Mesenchymal stem cell (in vitro differentiated cells and primary cell): ENCODE measurements around the gene PRR7.

Experiments used
- DNase-seq: peaks from one replicate; pipeline ENCODE4 v3.0.0-alpha.2; 2013
- H2AFZ ChIP-seq: one replicate; pipeline ENCODE4 v1.6.1; 2013; ENCODE audit warnings: low read depth, mild to moderate bottlenecking, control low read depth, inconsistent platforms, low read length, moderate library complexity
- H2AK5ac ChIP-seq: 2 replicates; pipeline ENCODE4 v1.6.1; 2013; ENCODE audit warnings: low read length, moderate library complexity, mild to moderate bottlenecking, inconsistent platforms; ENCODE audit not compliant: severe bottlenecking
- H2BK120ac ChIP-seq: one replicate; pipeline ENCODE4 v1.6.1; 2013; ENCODE audit warnings: low read depth, mild to moderate bottlenecking, inconsistent platforms, low read length, moderate library complexity
- H2BK12ac ChIP-seq, 2 experiments: one replicate each; pipeline ENCODE4 v1.6.1; 2013; ENCODE audit warnings: inconsistent platforms in 2 of 2, low read length in 2 of 2, mild to moderate bottlenecking in 2 of 2, moderate library complexity in 2 of 2, control low read depth in 1 of 2
- H2BK15ac ChIP-seq: one replicate; pipeline ENCODE4 v1.6.1; 2013; ENCODE audit warnings: mild to moderate bottlenecking, low read depth, inconsistent platforms; ENCODE audit not compliant: poor library complexity, severe bottlenecking
- H2BK5ac ChIP-seq: 2 replicates; pipeline ENCODE4 v1.6.1; 2013; ENCODE audit warnings: low read depth, mild to moderate bottlenecking, low read length, control low read depth, inconsistent platforms; ENCODE audit not compliant: poor library complexity, severe bottlenecking
- H3K14ac ChIP-seq, 2 experiments: one replicate each; pipeline ENCODE4 v1.6.1; 2013; ENCODE audit warnings: inconsistent platforms in 2 of 2, low read length in 2 of 2, control low read depth in 1 of 2, mild to moderate bottlenecking in 1 of 2, moderate library complexity in 1 of 2
- H3K18ac ChIP-seq, 2 experiments: one replicate each; pipeline ENCODE4 v1.6.1; 2013; ENCODE audit warnings: inconsistent platforms in 2 of 2, low read length in 2 of 2, control low read depth in 1 of 2, low read depth in 1 of 2, mild to moderate bottlenecking in 1 of 2
- H3K23ac ChIP-seq, 2 experiments: one replicate each; pipeline ENCODE4 v1.6.1; 2013; ENCODE audit warnings: inconsistent platforms in 2 of 2, low read length in 2 of 2, mild to moderate bottlenecking in 2 of 2, moderate library complexity in 2 of 2, control low read depth in 1 of 2
- H3K27ac ChIP-seq: 2 replicates; pipeline ENCODE4 v1.5.1; 2013; ENCODE audit warnings: mild to moderate bottlenecking, moderate library complexity, low read length, control low read depth, inconsistent platforms; ENCODE audit not compliant: poor library complexity, severe bottlenecking
- H3K27me3 ChIP-seq, 2 experiments: 2 replicates each; pipeline versions ENCODE4 v1.6.1 to v1.7.0; 2013; ENCODE audit warnings: low read length in 2 of 2, mild to moderate bottlenecking in 2 of 2, moderate library complexity in 2 of 2, control low read depth in 1 of 2, inconsistent platforms in 1 of 2; ENCODE audit not compliant: control insufficient read depth in 1 of 2, insufficient read depth in 1 of 2
- H3K36me3 ChIP-seq, 2 experiments: 2 replicates each; pipeline versions ENCODE4 v1.6.1 to v1.7.0; 2013; ENCODE audit warnings: low read length in 2 of 2, control low read depth in 1 of 2, inconsistent platforms in 1 of 2, low read depth in 1 of 2, mild to moderate bottlenecking in 1 of 2; ENCODE audit not compliant: insufficient read depth in 2 of 2, control insufficient read depth in 1 of 2
- H3K4ac ChIP-seq, 2 experiments: one replicate each; pipeline ENCODE4 v1.6.1; 2013; ENCODE audit warnings: inconsistent platforms in 2 of 2, low read length in 2 of 2, mild to moderate bottlenecking in 2 of 2, moderate library complexity in 2 of 2, control low read depth in 1 of 2, low read depth in 1 of 2
- H3K4me1 ChIP-seq: 2 replicates; pipeline ENCODE4 v1.6.1; 2013; ENCODE audit warnings: low read depth, low read length, control low read depth; ENCODE audit not compliant: control insufficient read depth, insufficient read depth
- H3K4me2 ChIP-seq: 2 replicates; pipeline ENCODE4 v1.6.1; 2013; ENCODE audit warnings: low read length, mild to moderate bottlenecking, inconsistent platforms; ENCODE audit not compliant: poor library complexity, severe bottlenecking
- H3K4me3 ChIP-seq, 2 experiments: 2 replicates each; pipeline versions ENCODE4 v1.5.1 to v1.7.0; 2013; ENCODE audit warnings: low read length in 2 of 2, mild to moderate bottlenecking in 2 of 2, control low read depth in 1 of 2, low read depth in 1 of 2; ENCODE audit not compliant: insufficient read depth in 1 of 2
- H3K79me1 ChIP-seq: replicated peaks from 2 replicates; pipeline ENCODE4 v1.6.1; 2013; ENCODE audit warnings: mild to moderate bottlenecking, control low read depth, low read length, inconsistent platforms; ENCODE audit not compliant: poor library complexity, severe bottlenecking
- H3K9ac ChIP-seq: 2 replicates; pipeline ENCODE4 v1.7.0; 2013; ENCODE audit warnings: mild to moderate bottlenecking, low read length, moderate library complexity
- H3K9me3 ChIP-seq: 2 replicates; pipeline ENCODE4 v1.7.0; 2013; ENCODE audit warnings: mild to moderate bottlenecking, low read length; ENCODE audit not compliant: control insufficient read depth
- H4K8ac ChIP-seq: one replicate; pipeline ENCODE4 v1.6.1; 2013; ENCODE audit warnings: inconsistent platforms, mild to moderate bottlenecking, low read length, moderate library complexity
- H4K91ac ChIP-seq: one replicate; pipeline ENCODE4 v1.6.1; 2013; ENCODE audit warnings: mild to moderate bottlenecking, low read length, inconsistent platforms
- WGBS: methylation state at CpG from one replicate; pipeline ENCODE4 v1.1.7; 2013; ENCODE audit warnings: mixed read lengths; 5-methylcytosine and 5-hydroxymethylcytosine counted together

PRR7 gene

DNA sequence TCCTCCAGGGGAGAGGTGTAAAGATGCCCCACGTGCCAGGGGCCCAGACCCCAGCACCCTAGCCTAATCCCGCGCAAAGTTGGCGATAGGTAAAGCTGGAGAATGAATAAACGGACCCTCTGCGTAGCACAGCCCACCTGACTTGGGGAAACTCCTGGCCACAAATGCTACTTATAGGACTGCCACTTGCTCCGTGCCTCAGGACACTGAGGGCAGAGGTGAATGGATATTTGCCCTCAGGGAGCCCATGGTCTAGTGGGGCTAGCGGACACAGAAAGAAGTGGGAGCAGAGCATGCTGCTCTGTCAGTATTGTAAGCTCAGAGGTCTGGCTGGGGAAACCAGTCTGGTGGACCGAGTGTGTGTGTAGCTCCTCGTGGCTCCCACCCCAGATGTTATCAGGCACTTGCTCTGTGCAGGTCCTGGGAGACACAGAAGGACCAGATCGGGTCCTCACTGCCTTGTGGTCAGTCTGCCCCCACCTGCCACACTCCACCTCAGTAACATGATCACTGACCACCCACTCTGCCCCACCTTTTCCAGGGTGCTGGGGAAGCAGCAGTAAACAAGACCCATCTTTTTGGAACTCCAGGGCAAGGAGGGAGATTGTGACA, 19.3 kb upstream of the PRR7 start:
- Histone ChIP-seq H3K14ac (peak overlapping the region in 1 of 2 experiments; percentile 53), H3K4me1 (peaks cover 23% of the 10 kb centered on the region), H4K8ac (no peak overlapping the region), H3K27ac (no peak overlapping the region), H3K79me1 (peaks cover 39% of the 10 kb centered on the region), H3K36me3 (peaks cover 13 to 27% of the 10 kb centered on the region in 2 experiments), H3K4me2 (peak overlapping the region; percentile 88), H2BK120ac (peak overlapping the region; percentile 57), H2AK5ac (peak overlapping the region; percentile 65), H3K4me3 (peak overlapping the region; percentile 79 to 90), H2AFZ (peak overlapping the region; percentile 67), H3K18ac (peak overlapping the region; percentile 86 to 97), H3K23ac (peak overlapping the region in 1 of 2 experiments; percentile 27), H2BK12ac (peak overlapping the region in 1 of 2 experiments; percentile 56), H3K9ac (peak overlapping the region; percentile 93), H4K91ac (no peak overlapping the region), H3K4ac (peak overlapping the region; percentile 43 to 77), H3K27me3 (no peaks in the 10 kb centered on the region), H3K9me3 (no peaks in the 10 kb centered on the region), H2BK5ac (no peak overlapping the region), H2BK15ac (peak overlapping the region; percentile 98)
- WGBS = 26% methylated on average over 11 of the region's 11 CpGs
- DNase-seq = peak; percentile 33

DNA sequence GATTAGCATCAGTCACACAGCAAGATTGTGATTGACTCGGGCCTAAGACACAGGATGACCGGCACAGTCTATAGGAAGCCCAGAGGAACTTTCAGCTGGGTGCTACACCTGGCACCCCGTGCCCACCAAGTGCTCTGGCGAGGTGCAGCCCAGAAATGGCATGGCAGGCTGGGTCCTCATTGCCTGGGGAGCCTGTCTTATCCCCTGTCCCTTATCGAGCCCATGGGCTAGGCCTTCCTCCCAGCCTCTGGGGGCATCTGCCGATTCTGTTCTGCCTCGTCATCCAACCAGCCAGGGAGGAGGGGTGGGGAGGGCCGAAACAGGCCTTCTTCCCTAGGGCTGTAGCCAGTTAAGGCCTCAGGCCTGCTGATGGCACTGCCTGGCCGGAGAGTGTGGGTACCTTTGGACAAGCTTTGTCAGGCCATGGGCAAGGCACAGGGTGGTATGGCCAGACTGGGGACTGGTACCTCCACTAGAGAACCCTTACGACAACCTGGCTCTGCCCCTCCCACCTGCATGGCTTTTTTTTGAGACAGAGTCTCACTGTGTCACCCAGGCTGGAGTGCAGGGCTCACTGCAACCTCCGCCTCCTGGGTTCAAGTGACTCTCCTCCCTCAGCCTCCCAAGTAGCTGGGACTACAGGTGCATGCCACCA, 18.6 kb upstream of the PRR7 start:
- Histone ChIP-seq H2BK12ac (no peak overlapping the region), H3K9me3 (no peaks in the 10 kb centered on the region), H3K79me1 (peaks cover 39% of the 10 kb centered on the region), H3K4ac (no peak overlapping the region), H2BK120ac (no peak overlapping the region), H2BK15ac (peak overlapping the region; percentile 56), H2BK5ac (no peak overlapping the region), H3K23ac (no peak overlapping the region), H2AFZ (no peak overlapping the region), H4K8ac (no peak overlapping the region), H2AK5ac (no peak overlapping the region), H3K27me3 (no peaks in the 10 kb centered on the region), H3K9ac (peak overlapping the region; percentile 93), H3K4me1 (peaks cover 23% of the 10 kb centered on the region), H4K91ac (no peak overlapping the region), H3K4me3 (peak overlapping the region in 1 of 2 experiments; percentile 90), H3K4me2 (no peak overlapping the region), H3K14ac (no peak overlapping the region), H3K18ac (no peak overlapping the region), H3K36me3 (peaks cover 20 to 34% of the 10 kb centered on the region in 2 experiments), H3K27ac (no peak overlapping the region)
- 91% methylated on average over 11 of the region's 11 CpGs for WGBS
- DNase-seq = no peak

DNA sequence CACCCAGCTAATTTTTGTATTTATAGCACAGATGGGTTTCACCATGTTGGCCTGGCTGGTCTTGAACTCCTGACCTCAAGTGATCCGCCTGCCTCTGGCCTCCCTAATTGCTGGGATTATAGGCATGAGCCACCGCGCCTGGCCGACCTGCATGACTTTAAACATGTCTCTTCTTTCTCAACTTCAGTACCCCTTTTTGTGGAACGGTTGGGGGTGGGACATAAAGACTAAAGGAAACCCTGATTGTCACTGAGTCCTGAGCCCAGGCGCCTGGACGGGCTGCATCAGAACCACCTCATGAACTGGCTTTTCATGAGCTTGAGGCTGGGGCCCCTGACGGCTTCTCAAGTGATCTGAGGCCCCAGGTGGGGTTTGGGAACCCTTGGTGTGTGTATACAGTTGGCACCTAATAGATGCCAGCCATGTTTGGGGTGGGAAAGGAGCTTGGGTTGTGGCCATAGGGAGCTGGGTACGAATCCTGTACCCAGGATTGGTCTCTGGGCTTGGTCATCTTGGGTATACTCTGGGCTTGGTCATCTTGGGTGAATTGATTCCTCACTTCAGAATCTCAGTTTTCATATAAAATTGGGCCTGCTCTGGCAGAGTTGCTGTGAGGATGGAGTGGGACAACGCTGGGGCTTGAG, 17.9 kb upstream of the PRR7 start:
- no peak overlapping the region for H4K91ac ChIP-seq
- peak overlapping the region; percentile 93 for H3K9ac ChIP-seq
- no peak for DNase-seq
- no peak overlapping the region for H3K4ac ChIP-seq
- no peak overlapping the region for H2BK12ac ChIP-seq
- no peak overlapping the region for H2AFZ ChIP-seq
- H4K8ac ChIP-seq = no peak overlapping the region
- H2BK15ac ChIP-seq = no peak overlapping the region
- no peaks in the 10 kb centered on the region for H3K9me3 ChIP-seq
- H3K4me1 ChIP-seq = peaks cover 23% of the 10 kb centered on the region
- peaks cover 25 to 41% of the 10 kb centered on the region in 2 experiments for H3K36me3 ChIP-seq
- no peak overlapping the region for H3K18ac ChIP-seq
- H3K27ac ChIP-seq = no peak overlapping the region
- H3K14ac ChIP-seq = no peak overlapping the region
- H3K79me1 ChIP-seq = peaks cover 39% of the 10 kb centered on the region
- no peak overlapping the region for H2BK5ac ChIP-seq
- no peak overlapping the region for H3K4me3 ChIP-seq
- WGBS = 96% methylated on average over 9 of the region's 10 CpGs
- no peak overlapping the region for H2AK5ac ChIP-seq
- H3K4me2 ChIP-seq = no peak overlapping the region
- H3K27me3 ChIP-seq = no peaks in the 10 kb centered on the region
- H2BK120ac ChIP-seq = no peak overlapping the region
- H3K23ac ChIP-seq = no peak overlapping the region
